Calu3 (cell line): ENCODE measurements around the gene KREMEN1. TPM values are rescaled to one million over a fixed set of nuclear protein-coding genes. Genes with fewer than 3 reads are reported as not detected.

Experiments used
- BruUV-seq: library from RNA; stranded (reverse); fragments of 400-500 nt; replicated peaks from 2 replicates; lab custom pipeline; 2021; lab: Mats Ljungman, UMichigan
- CTCF ChIA-PET: fragments of 300-600 bp; sonication (Branson Sonifier 250); formaldehyde crosslinking; loops from one replicate; lab custom pipeline; 2022; ENCODE audit warnings: antibody characterized with exemption; lab: Charles Lee
- DNase-seq: peaks from one replicate; pipeline ENCODE4 v3.0.0; 2022
- H3K27ac Mint-ChIP-seq: one replicate; pipeline ENCODE4 v1.8.0; 2022; ENCODE audit warnings: mixed read lengths; ENCODE audit not compliant: unreplicated experiment
- H3K27me3 Mint-ChIP-seq: one replicate; pipeline ENCODE4 v1.8.0; 2022; ENCODE audit warnings: mixed read lengths; ENCODE audit not compliant: unreplicated experiment
- H3K36me3 Mint-ChIP-seq: one replicate; pipeline ENCODE4 v1.8.0; 2022; ENCODE audit warnings: mild to moderate bottlenecking, moderate library complexity, mixed read lengths; ENCODE audit not compliant: insufficient read depth, unreplicated experiment
- H3K4me1 Mint-ChIP-seq: one replicate; pipeline ENCODE4 v1.8.0; 2022; ENCODE audit warnings: mild to moderate bottlenecking, low read depth, mixed read lengths; ENCODE audit not compliant: unreplicated experiment
- H3K4me3 Mint-ChIP-seq: one replicate; pipeline ENCODE4 v1.8.0; 2022; ENCODE audit warnings: mild to moderate bottlenecking, low read depth, moderate library complexity, mixed read lengths; ENCODE audit not compliant: unreplicated experiment
- H3K9me3 Mint-ChIP-seq: one replicate; pipeline ENCODE4 v1.8.0; 2022; ENCODE audit warnings: low read depth, mixed read lengths; ENCODE audit not compliant: unreplicated experiment
- CTCF ChIP-seq: fragments of 200-600 bp; IDR thresholded peaks from one replicate; pipeline ENCODE4 v1.8.0; 2022; ENCODE audit warnings: antibody characterized with exemption; ENCODE audit not compliant: unreplicated experiment
- intact Hi-C: fragments of 100-400 bp; cut with micrococcal nuclease; formaldehyde crosslinking; loops from one replicate; pipeline ENCODE4 v1.10.0; 2022; ENCODE audit not compliant: unreplicated experiment
- total RNA-seq: library from RNA; stranded (reverse); gene quantifications from 2 replicates; pipeline ENCODE4 v1.2.3, GENCODE V29; 2022

KREMEN1 gene
- total RNA-seq, 1 experiment from 2014 or later = 2.8 TPM

GRCh38 chr22:29190051-29190450 is 117.2 kb downstream of the KREMEN1 start:
- BruUV-seq = no TSS peak
- no peaks in the 10 kb centered on the region for H3K4me1 Mint-ChIP-seq
- no peak for DNase-seq
- H3K27ac Mint-ChIP-seq = no peak overlapping the region
- H3K36me3 Mint-ChIP-seq = no peaks in the 10 kb centered on the region
- no peak for TF ChIP-seq CTCF
- no peaks in the 10 kb centered on the region for H3K9me3 Mint-ChIP-seq
- intact Hi-C loops = no loop called here
- CTCF ChIA-PET = interaction anchor here (0.7 kb wide), 2 partner anchors 342 to 1175 kb away, joined by 3 read pairs; no protein-coding TSS in a partner anchor
- H3K27me3 Mint-ChIP-seq = peaks cover 20% of the 10 kb centered on the region
- H3K4me3 Mint-ChIP-seq = no peak overlapping the region

- Mint-ChIP-seq H3K4me1 (no peaks in the 10 kb centered on the region), H3K9me3 (no peaks in the 10 kb centered on the region), H3K27me3 (peaks cover 27% of the 10 kb centered on the region), H3K4me3 (no peak overlapping the region), H3K36me3 (no peaks in the 10 kb centered on the region), H3K27ac (no peak overlapping the region)
- intact Hi-C loops = no loop called here
- TF ChIP-seq CTCF = no peak
- DNase-seq = no peak
- CTCF ChIA-PET = no interaction called here
- BruUV-seq = no TSS peak
Measured at GRCh38 chr22:29190918-29191317, 118.1 kb downstream of the KREMEN1 start.

DNA sequence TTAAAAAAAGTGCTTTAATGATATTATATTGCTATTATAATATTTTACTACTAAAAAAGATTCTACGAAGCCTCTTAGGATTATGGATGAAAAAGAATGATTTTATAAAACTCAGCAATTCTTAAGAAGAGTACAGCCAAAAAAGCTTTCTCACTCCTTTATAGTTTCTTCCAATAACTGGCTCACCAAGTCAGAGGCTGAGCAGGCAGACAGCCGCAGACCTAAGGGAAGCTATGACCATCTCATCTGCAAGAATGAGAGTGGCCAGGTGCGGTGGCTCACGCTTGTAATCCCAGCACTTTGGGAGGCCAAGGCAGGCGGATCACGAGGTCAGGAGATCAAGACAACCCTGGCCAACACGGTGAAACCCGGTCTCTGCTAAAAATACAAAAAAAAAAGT is 120.2 kb downstream of the KREMEN1 start:
- no peak overlapping the region for H3K4me3 Mint-ChIP-seq
- intact Hi-C loops = no loop called here
- DNase-seq = no peak
- no TSS peak for BruUV-seq
- peaks cover 28% of the 10 kb centered on the region for H3K27me3 Mint-ChIP-seq
- H3K36me3 Mint-ChIP-seq = no peaks in the 10 kb centered on the region
- no peaks in the 10 kb centered on the region for H3K4me1 Mint-ChIP-seq
- CTCF ChIA-PET = no interaction called here
- no peak for TF ChIP-seq CTCF
- H3K9me3 Mint-ChIP-seq = no peaks in the 10 kb centered on the region
- H3K27ac Mint-ChIP-seq = no peak overlapping the region

DNA sequence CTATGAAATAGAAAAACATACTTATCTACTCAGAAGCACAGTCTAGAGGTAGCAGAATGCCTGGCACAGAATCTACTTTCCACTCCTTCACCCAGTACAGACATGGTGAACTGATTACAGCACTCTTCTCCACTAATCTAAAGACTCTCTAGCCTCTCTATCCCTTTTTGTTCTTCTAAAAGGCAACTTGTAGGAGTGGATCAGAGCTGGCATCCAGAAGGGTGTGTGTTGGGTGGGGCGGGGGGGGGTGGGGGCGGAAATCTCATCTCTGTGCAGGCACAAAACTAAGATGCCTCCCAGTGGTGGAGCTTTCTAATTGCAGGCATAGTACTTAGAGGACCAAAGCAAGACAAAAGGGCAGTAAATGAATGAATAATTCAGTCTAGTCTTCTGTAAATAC is 121.3 kb downstream of the KREMEN1 start:
- Mint-ChIP-seq H3K27ac (no peak overlapping the region), H3K36me3 (no peaks in the 10 kb centered on the region), H3K4me1 (no peaks in the 10 kb centered on the region), H3K4me3 (no peak overlapping the region), H3K9me3 (no peaks in the 10 kb centered on the region), H3K27me3 (peaks cover 27% of the 10 kb centered on the region)
- intact Hi-C loops = no loop called here
- CTCF ChIA-PET = no interaction called here
- no peak for TF ChIP-seq CTCF
- DNase-seq = no peak
- no TSS peak for BruUV-seq
